ENCODE measurements around the gene RC3H2.
"Not testable (repeated sequence)": the region's sequence is repeated elsewhere in the genome, so short reads cannot be mapped to it uniquely, and the experiment has no call there.

Gene RC3H2

DNA sequence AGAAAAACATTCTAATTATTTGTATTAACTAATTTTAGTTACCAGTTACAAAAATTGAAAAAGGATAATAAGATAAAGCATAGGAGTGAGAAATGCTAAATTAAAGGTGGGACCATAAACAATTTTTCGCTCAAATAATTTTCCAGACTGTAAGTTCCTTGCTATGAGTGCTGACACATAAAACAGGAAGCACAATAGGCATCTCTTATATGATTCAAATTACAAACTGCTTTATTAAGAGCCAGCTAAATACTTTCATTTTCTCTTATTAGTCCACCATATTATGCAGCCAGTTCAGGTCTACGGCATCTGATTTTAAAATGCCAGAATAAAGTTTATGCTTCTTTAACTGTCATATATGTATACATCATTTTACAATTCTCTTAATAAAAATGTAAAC is 4.4 kb downstream of the RC3H2 start:
- no peak for TF ChIP-seq POLR2A (IDR thresholded peaks at IDR 0.05; ENCODE audit: low read depth, low read length)
- DNase-seq (ENCODE audit: insufficient read length, low spot score) = no peak
- peak; percentile 89 for FAIRE-seq

GRCh38 chr9:122897969-122898368 is 7.2 kb downstream of the RC3H2 start:
- no peak for TF ChIP-seq POLR2A (IDR thresholded peaks at IDR 0.05; ENCODE audit: low read depth, low read length)
- DNase-seq (ENCODE audit: insufficient read length, low spot score) = no peak
- FAIRE-seq = peak; percentile 95

GRCh38 chr9:122888480-122888879 is 16.7 kb downstream of the RC3H2 start:
- FAIRE-seq = peak; percentile 66

GRCh38 chr9:122883125-122883524 is 22.0 kb downstream of the RC3H2 start:
- no peak for TF ChIP-seq POLR2A (IDR thresholded peaks at IDR 0.05; ENCODE audit: low read depth, low read length)
- FAIRE-seq (peak; percentile 87), DNase-seq (ENCODE audit: insufficient read length, low spot score) (no peak)

More at GRCh38 chr9:122888480-122888879, 16.7 kb downstream of the RC3H2 start:
- no peak for DNase-seq (ENCODE audit: insufficient read length, low spot score)
- no peak for TF ChIP-seq POLR2A (IDR thresholded peaks at IDR 0.05; ENCODE audit: low read depth, low read length)

DNA sequence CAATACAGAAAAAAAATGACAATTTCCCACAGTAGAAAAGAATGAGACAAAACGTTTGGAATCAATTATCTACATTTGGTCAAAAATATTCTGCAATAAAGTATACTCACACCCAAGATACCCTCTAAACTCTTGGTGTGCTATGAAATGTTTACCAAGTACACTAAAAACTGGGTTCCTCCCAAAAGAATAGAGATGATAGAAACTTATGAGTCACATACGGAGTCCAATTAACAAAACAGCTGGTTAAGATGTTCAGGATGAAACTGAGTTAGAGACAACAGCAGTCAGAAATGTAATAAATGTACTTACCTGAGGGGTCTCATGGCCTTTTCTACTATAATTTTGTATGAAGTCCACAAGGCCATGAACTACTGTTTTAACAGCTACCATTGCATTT is 25.7 kb downstream of the RC3H2 start:
- FAIRE-seq (no peak), DNase-seq (ENCODE audit: insufficient read length, low spot score) (no peak)
- no peak for TF ChIP-seq POLR2A (IDR thresholded peaks at IDR 0.05; ENCODE audit: low read depth, low read length)

DNA sequence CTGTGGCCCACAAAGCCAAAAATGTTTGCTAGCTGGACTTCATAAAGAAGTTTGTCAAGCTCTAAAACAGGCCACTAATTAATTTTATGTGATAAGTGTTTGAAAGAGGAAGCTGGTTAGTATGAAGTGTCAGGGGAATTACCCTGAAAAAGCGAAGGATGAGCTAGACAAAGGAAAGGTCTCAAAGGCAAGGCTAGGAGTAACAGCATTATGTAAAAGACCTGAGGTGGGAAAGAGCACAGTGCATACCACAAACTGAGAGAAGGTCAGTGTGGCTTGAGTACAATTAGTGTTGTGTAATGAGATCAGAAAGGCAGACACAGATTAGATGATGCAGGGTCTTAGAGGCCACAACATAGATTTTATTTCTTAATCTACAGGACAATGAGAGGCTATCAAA is 29.6 kb downstream of the RC3H2 start:
- TF ChIP-seq POLR2A (IDR thresholded peaks at IDR 0.05; ENCODE audit: low read depth, low read length) = no peak
- FAIRE-seq = no peak
- DNase-seq (ENCODE audit: insufficient read length, low spot score) = no peak

DNA sequence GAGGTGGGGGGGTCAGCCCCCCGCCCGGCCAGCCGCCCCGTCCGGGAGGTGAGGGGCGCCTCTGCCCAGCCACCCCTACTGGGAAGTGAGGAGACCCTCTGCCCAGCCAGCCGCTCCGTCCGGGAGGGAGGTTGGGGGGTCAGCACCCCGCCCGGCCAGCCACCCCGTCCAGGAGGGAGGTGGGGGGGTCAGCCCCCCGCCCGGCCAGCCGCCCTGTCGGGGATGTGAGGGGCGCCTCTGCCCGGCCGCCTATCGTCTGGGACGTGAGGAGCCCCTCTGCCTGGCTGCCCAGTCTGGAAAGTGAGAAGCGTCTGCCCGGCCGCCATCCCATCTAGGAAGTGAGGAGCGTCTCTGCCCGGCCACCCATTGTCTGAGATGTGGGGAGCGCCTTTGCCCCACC is 37.9 kb downstream of the RC3H2 start:
- FAIRE-seq = not testable (repeated sequence)

DNA sequence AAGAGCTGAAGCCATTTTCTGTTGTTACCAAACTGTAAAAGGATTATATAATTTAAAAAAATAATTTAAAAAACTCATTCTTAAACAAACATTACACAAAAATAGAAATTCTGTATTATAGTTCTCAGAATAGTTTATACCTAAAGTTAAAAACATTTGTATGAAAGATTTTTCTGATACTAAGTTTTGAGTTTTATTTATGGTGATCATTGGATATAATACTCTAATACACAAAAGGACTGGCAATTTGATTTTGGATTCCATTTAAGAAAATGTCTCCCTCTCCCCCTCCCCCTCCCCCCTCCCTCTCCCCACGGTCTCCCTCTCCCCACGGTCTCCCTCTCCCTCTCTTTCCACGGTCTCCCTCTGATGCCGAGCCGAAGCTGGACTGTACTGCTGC is 39.1 kb downstream of the RC3H2 start:
- no peak for TF ChIP-seq POLR2A (IDR thresholded peaks at IDR 0.05; ENCODE audit: low read depth, low read length)
- DNase-seq (ENCODE audit: insufficient read length, low spot score) = no peak
- FAIRE-seq = no peak

More for the DNA sequence above, 37.9 kb downstream of the RC3H2 start:
- not testable (repeated sequence) for DNase-seq (ENCODE audit: insufficient read length, low spot score)

- no peak for TF ChIP-seq POLR2A (IDR thresholded peaks at IDR 0.05; ENCODE audit: low read depth, low read length)
- peak; percentile 69 for FAIRE-seq
These were observed 39.9 kb downstream of the RC3H2 start for GRCh38 chr9:122865300-122865699.

DNA sequence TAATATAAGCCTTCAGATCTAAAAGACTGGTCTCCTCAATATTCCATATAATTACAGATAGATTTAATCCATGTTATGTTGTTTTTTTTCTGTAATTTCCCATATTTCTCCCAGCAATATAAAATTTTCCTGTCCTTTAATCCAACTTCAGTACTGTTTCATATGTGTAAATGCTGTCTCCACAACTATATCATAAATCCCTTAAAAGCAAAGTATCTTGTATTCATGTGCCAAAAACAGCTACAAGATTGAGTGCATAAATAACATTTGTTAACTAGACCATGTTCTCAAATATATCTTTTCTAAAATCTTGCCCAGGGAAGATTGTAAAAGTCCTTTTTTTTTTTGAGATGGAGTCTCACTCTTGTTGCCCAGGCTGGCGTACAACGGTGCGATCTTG is 41.8 kb downstream of the RC3H2 start:
- FAIRE-seq (no peak), DNase-seq (ENCODE audit: insufficient read length, low spot score) (no peak)
- no peak for TF ChIP-seq POLR2A (IDR thresholded peaks at IDR 0.05; ENCODE audit: low read depth, low read length)

More at GRCh38 chr9:122865300-122865699, 39.9 kb downstream of the RC3H2 start:
- DNase-seq (ENCODE audit: insufficient read length, low spot score) = no peak

DNA sequence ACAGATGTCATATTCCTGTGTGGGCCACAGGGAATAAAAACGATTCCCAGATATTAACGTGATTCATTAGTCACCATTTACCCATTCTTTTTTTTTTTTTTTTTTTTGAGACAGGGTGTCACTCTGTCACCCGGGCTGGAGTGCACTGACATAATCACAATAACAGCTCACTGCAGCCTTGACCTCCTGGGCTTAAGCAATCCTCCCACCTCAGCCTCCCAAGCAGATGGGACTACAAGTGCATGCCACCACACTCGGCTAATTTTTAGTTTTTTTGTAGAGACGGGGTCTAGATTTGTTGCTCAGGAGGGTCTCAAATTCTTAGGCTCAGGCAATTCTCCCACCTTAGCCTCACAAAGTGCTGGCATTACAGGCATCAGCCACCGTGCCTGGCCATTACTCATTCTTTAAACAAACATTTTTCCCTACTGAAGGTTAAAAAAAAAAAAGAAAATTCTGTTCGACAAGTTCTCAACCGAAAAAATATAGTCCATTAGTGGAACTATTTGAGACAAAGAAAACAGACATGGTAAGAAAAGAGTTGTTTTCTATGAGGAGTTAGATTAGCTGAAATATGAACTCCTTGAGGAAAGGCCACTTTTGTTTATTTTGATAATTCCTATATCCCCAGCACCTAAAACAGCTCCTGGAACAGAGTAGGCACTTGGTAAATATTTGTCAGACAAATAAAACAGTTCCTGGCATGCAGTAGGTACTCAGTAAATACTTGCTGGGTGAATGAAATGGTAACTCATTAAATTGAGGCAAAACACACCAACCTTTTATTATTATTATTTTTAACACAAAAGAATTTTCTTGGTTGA is 44.6 kb downstream of the RC3H2 start:
- FAIRE-seq (peak; percentile 48), DNase-seq (ENCODE audit: insufficient read length, low spot score) (no peak)
- no peak for TF ChIP-seq POLR2A (IDR thresholded peaks at IDR 0.05; ENCODE audit: low read depth, low read length)

GRCh38 chr9:122857815-122858214 is 47.3 kb downstream of the RC3H2 start:
- no peak for TF ChIP-seq POLR2A (IDR thresholded peaks at IDR 0.05; ENCODE audit: low read depth, low read length)
- DNase-seq (ENCODE audit: insufficient read length, low spot score) (no peak), FAIRE-seq (no peak)

DNA sequence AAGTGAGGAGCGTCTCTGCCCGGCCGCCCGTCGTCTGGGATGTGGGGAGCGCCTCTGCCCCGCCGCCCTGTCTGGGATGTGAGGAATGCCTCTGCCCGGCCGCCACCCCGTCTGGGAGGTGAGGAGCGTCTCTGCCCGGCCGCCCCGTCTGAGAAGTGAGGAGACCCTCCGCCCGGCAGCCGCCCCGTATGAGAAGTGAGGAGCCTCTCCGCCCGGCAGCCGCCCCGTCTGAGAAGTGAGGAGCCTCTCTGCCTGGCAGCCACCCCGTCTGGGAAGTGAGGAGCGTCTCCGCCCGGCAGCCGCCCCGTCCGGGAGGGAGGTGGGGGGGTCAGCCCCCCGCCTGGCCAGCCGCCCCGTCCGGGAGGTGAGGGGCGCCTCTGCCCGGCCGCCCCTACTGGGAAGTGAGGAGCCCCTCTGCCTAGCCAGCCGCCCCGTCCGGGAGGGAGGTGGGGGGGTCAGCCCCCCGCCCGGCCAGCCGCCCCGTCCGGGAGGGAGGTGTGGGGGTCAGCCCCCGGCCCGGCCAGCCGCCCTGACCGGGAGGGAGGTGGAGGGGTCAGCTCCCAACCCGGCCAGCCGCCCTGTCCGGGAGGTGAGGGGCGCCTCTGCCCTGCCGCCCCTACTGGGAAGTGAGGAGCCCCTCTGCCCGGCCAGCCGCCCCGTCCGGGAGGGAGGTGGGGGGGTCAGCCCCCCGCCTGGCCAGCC is 52.9 kb downstream of the RC3H2 start:
- DNase-seq (ENCODE audit: insufficient read length, low spot score); FAIRE-seq: not testable (repeated sequence)

DNA sequence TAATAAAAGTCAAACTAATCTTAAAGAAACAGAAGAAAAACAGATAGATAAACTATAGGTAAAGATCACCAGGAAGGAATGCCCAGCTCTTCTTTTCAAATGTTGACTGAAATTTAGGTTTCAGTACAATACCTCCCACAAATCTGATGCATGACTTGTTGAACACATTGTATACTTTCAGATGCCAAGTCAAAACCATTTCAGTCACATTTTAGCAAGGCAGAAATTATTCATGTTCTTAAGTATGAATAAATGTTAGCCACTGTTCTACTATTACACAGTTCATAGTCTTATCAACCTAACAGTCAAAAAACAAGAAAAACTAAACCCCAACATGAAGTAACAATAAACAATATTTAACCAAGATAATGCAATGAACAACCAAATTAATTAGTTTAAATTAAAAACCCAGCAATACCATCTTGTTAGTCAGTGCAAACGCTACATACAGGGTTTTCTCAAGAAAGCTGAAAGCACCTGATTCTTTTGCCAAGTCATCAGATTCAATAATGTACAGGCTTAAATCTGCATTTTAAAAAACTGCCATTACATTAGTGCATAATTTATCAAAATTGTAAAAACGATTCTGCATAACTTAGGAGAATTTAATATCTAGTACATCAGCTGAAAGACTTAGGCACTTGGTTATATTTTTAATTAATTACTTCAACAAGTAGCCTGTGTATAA is 56.8 kb downstream of the RC3H2 start:
- FAIRE-seq (peak; percentile 92), DNase-seq (ENCODE audit: insufficient read length, low spot score) (no peak)
- no peak for TF ChIP-seq POLR2A (IDR thresholded peaks at IDR 0.05; ENCODE audit: low read depth, low read length)
